Measurements from ENCODE around the gene SLC2A9.

SLC2A9 gene

DNA sequence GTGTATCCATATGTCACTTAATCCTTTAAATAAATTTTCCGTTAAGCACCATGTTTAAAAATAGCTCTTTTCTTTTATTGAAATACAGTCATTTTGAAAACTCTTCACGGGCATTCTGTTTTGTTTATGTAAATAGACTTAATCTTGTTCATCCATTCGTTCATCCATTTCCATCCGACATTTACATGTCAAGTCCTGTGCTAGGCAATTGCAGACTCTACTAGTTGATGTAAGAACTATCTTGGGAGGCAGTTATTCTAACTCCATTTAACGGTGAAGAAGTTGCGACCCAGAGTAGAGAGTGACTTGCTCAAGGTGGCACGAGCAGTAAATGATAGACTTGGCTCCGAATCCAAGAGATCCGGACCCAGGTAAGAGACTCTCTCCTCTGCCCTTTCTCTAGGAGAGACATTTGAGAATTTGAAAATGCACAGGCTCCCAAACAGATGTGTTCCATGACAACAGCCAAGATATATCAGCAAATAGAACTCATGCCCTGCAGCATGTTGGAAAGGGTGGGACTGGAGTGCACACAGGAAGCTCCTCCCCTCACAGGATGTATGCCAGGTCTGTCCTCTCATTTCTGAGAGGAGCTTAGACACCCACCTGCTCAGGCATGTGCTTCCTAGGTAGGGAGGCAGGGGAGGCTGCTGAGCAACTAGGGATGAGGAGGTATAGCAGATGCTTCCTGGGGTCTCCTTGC lies 175.4 kb downstream of the SLC2A9 start:
- no peaks in the 10 kb centered on the region for H3K4me1 ChIP-seq
- H3K4me3 ChIP-seq (ENCODE audit: low read depth, low read length), result no peak overlapping the region
- TF ChIP-seq, protein P1, sequence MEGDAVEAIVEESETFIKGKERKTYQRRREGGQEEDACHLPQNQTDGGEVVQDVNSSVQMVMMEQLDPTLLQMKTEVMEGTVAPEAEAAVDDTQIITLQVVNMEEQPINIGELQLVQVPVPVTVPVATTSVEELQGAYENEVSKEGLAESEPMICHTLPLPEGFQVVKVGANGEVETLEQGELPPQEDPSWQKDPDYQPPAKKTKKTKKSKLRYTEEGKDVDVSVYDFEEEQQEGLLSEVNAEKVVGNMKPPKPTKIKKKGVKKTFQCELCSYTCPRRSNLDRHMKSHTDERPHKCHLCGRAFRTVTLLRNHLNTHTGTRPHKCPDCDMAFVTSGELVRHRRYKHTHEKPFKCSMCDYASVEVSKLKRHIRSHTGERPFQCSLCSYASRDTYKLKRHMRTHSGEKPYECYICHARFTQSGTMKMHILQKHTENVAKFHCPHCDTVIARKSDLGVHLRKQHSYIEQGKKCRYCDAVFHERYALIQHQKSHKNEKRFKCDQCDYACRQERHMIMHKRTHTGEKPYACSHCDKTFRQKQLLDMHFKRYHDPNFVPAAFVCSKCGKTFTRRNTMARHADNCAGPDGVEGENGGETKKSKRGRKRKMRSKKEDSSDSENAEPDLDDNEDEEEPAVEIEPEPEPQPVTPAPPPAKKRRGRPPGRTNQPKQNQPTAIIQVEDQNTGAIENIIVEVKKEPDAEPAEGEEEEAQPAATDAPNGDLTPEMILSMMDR (IDR thresholded peaks at IDR 0.05; ENCODE audit: low read depth, low read length), result no peak
- no peak for DNase-seq
- H3K27me3 ChIP-seq, result no peaks in the 10 kb centered on the region
- no peaks in the 10 kb centered on the region for H3K36me3 ChIP-seq
- H3K9me3 ChIP-seq, result no peaks in the 10 kb centered on the region; the same call in 1 of the 2 replicates

DNA sequence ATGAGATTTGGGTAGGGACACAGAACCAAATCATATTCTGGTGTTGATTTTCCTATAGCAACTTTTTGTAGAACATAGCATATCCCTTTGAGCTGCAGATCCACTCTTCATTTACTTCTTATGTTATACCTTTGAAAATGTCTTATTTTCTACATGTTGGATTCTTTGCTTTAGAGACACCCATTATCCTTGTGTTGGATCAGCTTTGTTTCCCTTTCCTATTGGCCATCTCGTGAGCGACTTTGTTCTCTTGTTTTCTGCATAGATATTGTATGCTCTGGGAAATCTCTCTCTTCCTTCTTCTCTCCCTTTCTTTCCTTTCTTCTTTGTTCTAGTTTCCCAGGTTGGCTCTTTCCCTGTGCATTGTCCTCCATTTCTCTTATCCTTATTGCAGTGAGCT lies 180.2 kb downstream of the SLC2A9 start:
- Histone ChIP-seq H3K36me3 (no peaks in the 10 kb centered on the region), H3K9me3 (no peaks in the 10 kb centered on the region; the same call in 1 of the 2 replicates), H3K27me3 (no peaks in the 10 kb centered on the region), H3K4me3 (ENCODE audit: low read depth, low read length) (no peak overlapping the region), H3K4me1 (no peaks in the 10 kb centered on the region)
- TF ChIP-seq, protein P1 (IDR thresholded peaks at IDR 0.05; ENCODE audit: low read depth, low read length), result no peak
- DNase-seq, result no peak

DNA sequence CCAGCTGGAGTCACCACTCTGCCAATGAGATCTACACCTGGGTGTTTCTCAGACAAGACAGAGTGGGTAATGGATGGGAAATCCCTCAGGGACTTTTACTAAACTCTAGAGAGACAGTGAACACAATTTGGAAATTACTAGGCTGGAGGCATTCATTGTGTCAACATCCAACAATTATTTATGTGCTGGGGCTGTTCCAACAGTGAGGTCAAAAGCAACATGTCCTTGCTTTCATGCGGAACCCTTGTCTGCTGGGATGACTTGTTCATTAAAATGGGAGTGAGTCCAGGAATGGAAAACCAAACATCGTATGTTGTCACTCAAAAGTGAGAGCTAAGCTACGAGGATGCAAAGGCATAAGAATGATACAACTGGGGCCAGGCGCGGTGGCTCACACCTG lies 185.9 kb downstream of the SLC2A9 start:
- Histone ChIP-seq H3K36me3 (no peaks in the 10 kb centered on the region), H3K4me1 (no peaks in the 10 kb centered on the region), H3K27me3 (no peaks in the 10 kb centered on the region), H3K9me3 (no peaks in the 10 kb centered on the region), H3K4me3 (ENCODE audit: low read depth, low read length) (no peak overlapping the region)
- no peak for DNase-seq
- TF ChIP-seq, protein P1 (IDR thresholded peaks at IDR 0.05; ENCODE audit: low read depth, low read length), result no peak

DNA sequence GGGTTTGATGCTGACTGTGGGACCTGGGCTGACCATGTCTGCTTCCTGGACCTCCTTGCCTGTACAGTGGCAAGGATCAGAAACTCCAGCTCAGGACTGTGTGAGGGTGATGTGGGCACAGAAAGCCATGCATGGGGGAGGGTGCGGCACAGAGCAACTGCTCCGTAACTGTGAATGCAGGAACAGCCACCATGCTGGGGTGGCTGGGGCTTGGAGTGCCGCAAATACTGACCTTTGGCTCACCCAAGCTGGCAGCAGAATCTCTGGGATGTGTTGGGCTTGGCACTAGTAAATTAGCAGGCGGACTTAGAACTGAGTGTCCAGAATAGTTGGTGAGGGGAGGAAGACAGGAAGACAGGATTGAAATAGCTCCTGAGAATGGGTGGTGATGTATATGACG lies 187.9 kb downstream of the SLC2A9 start:
- Histone ChIP-seq H3K4me3 (ENCODE audit: low read depth, low read length) (no peak overlapping the region), H3K27me3 (no peaks in the 10 kb centered on the region), H3K4me1 (no peaks in the 10 kb centered on the region), H3K9me3 (no peaks in the 10 kb centered on the region), H3K36me3 (no peaks in the 10 kb centered on the region)
- no peak for DNase-seq
- TF ChIP-seq, protein P1 (IDR thresholded peaks at IDR 0.05; ENCODE audit: low read depth, low read length), result no peak

DNA sequence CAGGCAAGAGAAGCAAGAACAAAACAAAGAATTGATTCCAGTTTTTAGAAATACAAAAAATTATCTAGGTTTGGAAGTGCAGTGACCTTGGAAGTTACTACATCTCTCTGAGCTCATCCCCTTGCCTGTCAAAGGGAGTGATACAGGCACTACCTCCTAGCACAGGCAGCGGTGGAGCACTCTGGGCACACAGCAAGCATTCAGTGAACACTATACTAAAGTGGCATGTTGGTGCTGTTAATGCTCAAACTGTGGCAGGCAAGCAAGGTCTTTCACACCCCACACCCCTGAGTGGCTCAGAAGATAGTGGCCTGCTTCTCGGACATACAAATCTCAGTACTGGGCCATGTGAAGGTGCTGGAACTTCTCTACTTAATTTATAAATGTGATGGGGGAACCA lies 188.7 kb downstream of the SLC2A9 start:
- Histone ChIP-seq H3K9me3 (no peaks in the 10 kb centered on the region), H3K36me3 (no peaks in the 10 kb centered on the region), H3K27me3 (no peaks in the 10 kb centered on the region), H3K4me3 (ENCODE audit: low read depth, low read length) (no peak overlapping the region), H3K4me1 (no peaks in the 10 kb centered on the region)
- DNase-seq, result no peak
- TF ChIP-seq, protein P1 (IDR thresholded peaks at IDR 0.05; ENCODE audit: low read depth, low read length), result no peak

DNA sequence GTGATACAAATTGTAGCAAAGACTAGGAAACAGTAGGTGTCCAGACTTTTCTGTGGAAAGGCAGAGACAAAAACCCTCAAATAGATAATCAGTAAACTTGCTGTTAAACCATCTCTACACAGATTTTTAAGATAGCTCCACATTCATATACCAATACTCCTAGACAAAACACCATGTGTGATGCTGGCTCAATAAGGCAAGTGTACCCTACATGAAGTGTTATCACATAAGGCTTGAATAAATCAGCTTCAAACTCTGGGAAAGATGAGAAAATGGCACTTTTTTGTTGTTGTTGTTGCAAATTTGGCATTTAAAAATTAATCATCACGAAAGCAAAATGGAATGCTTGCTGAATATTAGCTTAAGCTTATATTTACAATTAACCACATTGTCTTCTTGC lies 194.7 kb downstream of the SLC2A9 start:
- H3K9me3 ChIP-seq, result no peaks in the 10 kb centered on the region
- H3K27me3 ChIP-seq, result no peaks in the 10 kb centered on the region
- TF ChIP-seq, protein P1 (IDR thresholded peaks at IDR 0.05; ENCODE audit: low read depth, low read length), result no peak
- DNase-seq, result no peak
- no peak overlapping the region for H3K4me3 ChIP-seq (ENCODE audit: low read depth, low read length)
- no peaks in the 10 kb centered on the region for H3K4me1 ChIP-seq
- no peaks in the 10 kb centered on the region for H3K36me3 ChIP-seq

Measured in BE2C (cell line).